ENCODE results near the gene PAPOLA.
A peak's percentile ranks its signal among the peaks of the same experiment; 100 is the strongest.

PAPOLA gene

GRCh38 chr14:96592591-96593386, 90.6 kb downstream of the PAPOLA start:
- TF ChIP-seq, protein P1, sequence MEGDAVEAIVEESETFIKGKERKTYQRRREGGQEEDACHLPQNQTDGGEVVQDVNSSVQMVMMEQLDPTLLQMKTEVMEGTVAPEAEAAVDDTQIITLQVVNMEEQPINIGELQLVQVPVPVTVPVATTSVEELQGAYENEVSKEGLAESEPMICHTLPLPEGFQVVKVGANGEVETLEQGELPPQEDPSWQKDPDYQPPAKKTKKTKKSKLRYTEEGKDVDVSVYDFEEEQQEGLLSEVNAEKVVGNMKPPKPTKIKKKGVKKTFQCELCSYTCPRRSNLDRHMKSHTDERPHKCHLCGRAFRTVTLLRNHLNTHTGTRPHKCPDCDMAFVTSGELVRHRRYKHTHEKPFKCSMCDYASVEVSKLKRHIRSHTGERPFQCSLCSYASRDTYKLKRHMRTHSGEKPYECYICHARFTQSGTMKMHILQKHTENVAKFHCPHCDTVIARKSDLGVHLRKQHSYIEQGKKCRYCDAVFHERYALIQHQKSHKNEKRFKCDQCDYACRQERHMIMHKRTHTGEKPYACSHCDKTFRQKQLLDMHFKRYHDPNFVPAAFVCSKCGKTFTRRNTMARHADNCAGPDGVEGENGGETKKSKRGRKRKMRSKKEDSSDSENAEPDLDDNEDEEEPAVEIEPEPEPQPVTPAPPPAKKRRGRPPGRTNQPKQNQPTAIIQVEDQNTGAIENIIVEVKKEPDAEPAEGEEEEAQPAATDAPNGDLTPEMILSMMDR (IDR thresholded peaks at IDR 0.05; ENCODE audit: low read depth, low read length) = no peak
- peak overlapping the region; percentile 32 for H3K4me3 ChIP-seq (ENCODE audit: low read depth, low read length)
- peak; percentile 13 for DNase-seq (ENCODE audit: low read depth, low spot score)
- in situ Hi-C loops (cut with HindIII; ENCODE audit: low sequenced_read_pairs) = no loop called here

GRCh38 chr14:96594961-96595360, 92.8 kb downstream of the PAPOLA start:
- in situ Hi-C loops (cut with HindIII; ENCODE audit: low sequenced_read_pairs) = no loop called here
- no peak for DNase-seq (ENCODE audit: low read depth, low spot score)
- H3K4me3 ChIP-seq (ENCODE audit: low read depth, low read length) = no peak overlapping the region
- TF ChIP-seq, protein P1 (IDR thresholded peaks at IDR 0.05; ENCODE audit: low read depth, low read length) = no peak

- TF ChIP-seq, protein P1 (IDR thresholded peaks at IDR 0.05; ENCODE audit: low read depth, low read length) = no peak
- no peak for DNase-seq (ENCODE audit: low read depth, low spot score)
- H3K4me3 ChIP-seq (ENCODE audit: low read depth, low read length) = no peak overlapping the region
- in situ Hi-C loops (cut with HindIII; ENCODE audit: low sequenced_read_pairs) = no loop called here
Measured at GRCh38 chr14:96597680-96598079, 95.5 kb downstream of the PAPOLA start.

DNA sequence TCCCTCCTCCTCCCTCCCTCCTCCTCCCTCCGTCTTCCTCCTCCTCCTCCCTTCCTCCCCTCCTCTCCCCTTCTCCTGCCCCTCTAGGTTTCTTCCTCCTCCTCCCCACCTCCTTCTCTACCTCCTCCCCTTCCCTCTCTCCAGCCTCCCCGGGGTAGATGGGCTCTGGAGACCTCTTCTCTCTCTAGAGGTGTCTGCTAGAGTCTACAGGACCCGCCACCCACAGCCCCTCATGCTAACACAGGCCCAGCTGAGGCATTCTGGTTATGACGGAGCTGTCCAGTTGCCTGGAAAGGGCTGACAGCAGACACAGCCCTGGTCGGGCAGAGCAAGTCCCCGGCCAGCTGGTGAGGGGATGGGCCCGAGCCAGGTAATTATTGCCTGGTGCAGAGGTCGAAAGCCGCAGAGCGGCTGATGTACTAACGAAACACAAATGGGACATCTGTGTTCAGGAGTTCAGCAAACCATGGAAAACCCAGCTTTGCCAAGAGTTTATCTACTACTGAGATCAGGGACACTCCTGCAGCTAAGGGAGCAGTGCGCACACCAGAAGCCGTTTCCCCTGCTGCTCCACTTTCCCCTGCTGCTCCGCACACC, 96.2 kb downstream of the PAPOLA start:
- no peak for DNase-seq (ENCODE audit: low read depth, low spot score)
- TF ChIP-seq, protein P1 (IDR thresholded peaks at IDR 0.05; ENCODE audit: low read depth, low read length) = no peak
- in situ Hi-C loops (cut with HindIII; ENCODE audit: low sequenced_read_pairs) = no loop called here
- H3K4me3 ChIP-seq (ENCODE audit: low read depth, low read length) = no peak overlapping the region

- TF ChIP-seq, protein P1 (IDR thresholded peaks at IDR 0.05; ENCODE audit: low read depth, low read length) = no peak
- no peak for DNase-seq (ENCODE audit: low read depth, low spot score)
- in situ Hi-C loops (cut with HindIII; ENCODE audit: low sequenced_read_pairs) = no loop called here
- no peak overlapping the region for H3K4me3 ChIP-seq (ENCODE audit: low read depth, low read length)
Measured at GRCh38 chr14:96599076-96599475, 96.9 kb downstream of the PAPOLA start.

DNA sequence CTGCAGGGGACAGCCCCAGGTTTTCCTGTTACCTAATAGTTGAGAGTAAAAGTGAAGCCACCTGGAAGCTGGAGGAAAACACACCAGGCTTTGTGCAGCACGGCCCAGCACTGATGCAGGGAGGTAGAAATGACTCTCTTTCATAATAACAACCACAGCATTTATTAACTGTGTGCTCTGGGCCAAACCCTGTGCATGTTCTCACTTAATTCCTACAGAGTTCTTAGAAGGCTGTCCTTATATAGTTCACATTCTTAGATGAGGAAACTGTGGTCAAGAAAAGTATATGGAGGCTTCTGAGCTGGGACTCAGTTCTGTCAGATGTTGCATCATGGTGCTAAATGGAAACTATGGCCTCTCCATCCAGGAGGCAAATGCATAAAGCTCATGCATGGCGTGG, 100.0 kb downstream of the PAPOLA start:
- no peak for DNase-seq (ENCODE audit: low read depth, low spot score)
- in situ Hi-C loops (cut with HindIII; ENCODE audit: low sequenced_read_pairs) = no loop called here
- TF ChIP-seq, protein P1 (IDR thresholded peaks at IDR 0.05; ENCODE audit: low read depth, low read length) = no peak
- H3K4me3 ChIP-seq (ENCODE audit: low read depth, low read length) = no peak overlapping the region

All from astrocyte of the spinal cord (primary cell).